ENCODE results near the gene PIGW. TPM values are rescaled to one million over a fixed set of nuclear protein-coding genes. Genes with fewer than 3 reads are reported as not detected.
A peak's percentile ranks its signal among the peaks of the same experiment; 100 is the strongest.

Gene PIGW, protein sequence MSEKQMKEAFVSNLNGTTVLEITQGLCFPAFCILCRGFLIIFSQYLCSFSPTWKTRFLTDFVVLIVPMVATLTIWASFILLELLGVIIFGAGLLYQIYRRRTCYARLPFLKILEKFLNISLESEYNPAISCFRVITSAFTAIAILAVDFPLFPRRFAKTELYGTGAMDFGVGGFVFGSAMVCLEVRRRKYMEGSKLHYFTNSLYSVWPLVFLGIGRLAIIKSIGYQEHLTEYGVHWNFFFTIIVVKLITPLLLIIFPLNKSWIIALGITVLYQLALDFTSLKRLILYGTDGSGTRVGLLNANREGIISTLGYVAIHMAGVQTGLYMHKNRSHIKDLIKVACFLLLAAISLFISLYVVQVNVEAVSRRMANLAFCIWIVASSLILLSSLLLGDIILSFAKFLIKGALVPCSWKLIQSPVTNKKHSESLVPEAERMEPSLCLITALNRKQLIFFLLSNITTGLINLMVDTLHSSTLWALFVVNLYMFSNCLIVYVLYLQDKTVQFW
- 7.1 TPM for polyA plus RNA-seq (2012; ENCODE audit: low read depth, missing spikeins)

DNA sequence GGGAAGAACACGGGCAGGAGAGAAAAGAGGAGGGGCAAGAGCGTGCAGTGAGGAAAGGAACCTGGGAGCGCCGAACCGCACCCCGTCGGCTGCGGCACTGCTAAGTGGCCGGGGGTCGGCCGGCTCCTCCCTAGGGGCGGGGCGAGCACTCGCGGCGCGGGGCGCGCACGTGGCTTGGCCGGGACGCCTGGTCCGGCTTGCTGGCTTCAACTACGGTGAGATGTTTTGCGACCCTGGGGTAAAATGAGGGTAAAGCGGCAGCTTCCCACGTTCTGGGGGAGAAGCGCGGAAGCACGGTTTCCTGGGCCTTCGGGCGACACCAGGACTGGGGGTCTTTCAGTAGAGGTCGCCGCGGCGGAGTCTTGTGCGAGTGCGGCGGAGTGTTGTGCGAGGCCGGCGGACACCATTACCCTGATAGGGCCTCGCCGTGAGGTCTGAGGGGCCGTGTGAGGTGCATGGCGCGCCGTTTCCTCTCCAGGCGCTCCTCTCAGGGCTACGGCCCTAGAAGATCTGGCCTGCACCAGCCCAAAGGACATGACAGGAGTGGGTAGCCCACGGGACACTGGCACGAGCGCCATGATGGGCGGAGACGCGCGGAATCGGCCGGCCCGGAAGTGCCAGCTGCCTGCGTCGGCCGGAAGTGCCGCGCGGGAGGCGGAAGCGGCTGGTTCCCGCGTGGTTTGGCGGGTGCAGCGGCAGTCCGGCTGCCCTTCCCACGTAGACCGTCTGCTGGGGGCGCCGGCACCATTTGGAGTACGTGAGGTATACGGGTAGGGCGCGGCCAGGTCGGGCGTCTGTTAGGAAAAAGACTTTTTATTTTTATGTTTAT is at the start of gene PIGW, which contains the start of gene MYO19:
Gene PIGW, plus strand, starts transcription at position 148 of the 829 bp plus-strand sequence. CDS start 2,115 bp downstream, outside the sequence.
Gene MYO19, minus strand, starts transcription at position 29 of the 829 bp plus-strand sequence. CDS start 2,330 bp downstream, outside the sequence.
- TF ChIP-seq POLR2A (IDR thresholded peaks at IDR 0.05; ENCODE audit: low read depth, low read length) (peak; percentile 92), POU2F2 (IDR thresholded peaks at IDR 0.05; ENCODE audit: low read depth, low read length) (peak; percentile 46; the same call in 1 of the 2 replicates), SPI1 (IDR thresholded peaks at IDR 0.05; ENCODE audit: low read depth, low read length) (peak; percentile 44; the same call in 1 of the 2 replicates), POLR2AphosphoS5 (IDR thresholded peaks at IDR 0.05; ENCODE audit: low read depth, low read length) (peak; percentile 97), TAF1 (IDR thresholded peaks at IDR 0.05; ENCODE audit: low read depth, low read length) (peak; percentile 97), PAX5 (IDR thresholded peaks at IDR 0.05; ENCODE audit: insufficient read depth, low read length, severe bottlenecking) (no peak)

GRCh38 chr17:36485027-36485426 is 49.8 kb upstream of the PIGW start:
- TF ChIP-seq POU2F2 (IDR thresholded peaks at IDR 0.05; ENCODE audit: low read depth, low read length) (no peak), POLR2A (IDR thresholded peaks at IDR 0.05; ENCODE audit: low read depth, low read length) (no peak), PAX5 (IDR thresholded peaks at IDR 0.05; ENCODE audit: insufficient read depth, low read length, severe bottlenecking) (no peak), POLR2AphosphoS5 (IDR thresholded peaks at IDR 0.05; ENCODE audit: low read depth, low read length) (no peak), SPI1 (IDR thresholded peaks at IDR 0.05; ENCODE audit: low read depth, low read length) (no peak), TAF1 (IDR thresholded peaks at IDR 0.05; ENCODE audit: low read depth, low read length) (no peak)
- no peak for FAIRE-seq

More for the DNA sequence above, at the start of gene PIGW, which contains the start of gene MYO19:
- DNase-seq (ENCODE audit: insufficient read length, low spot score), result peak; percentile 84
- no peak for FAIRE-seq

GRCh38 chr17:36485805-36486203 is 49.0 kb upstream of the PIGW start:
- TF ChIP-seq POLR2A (IDR thresholded peaks at IDR 0.05; ENCODE audit: low read depth, low read length) (no peak; the same call in 1 of the 2 replicates), POU2F2 (IDR thresholded peaks at IDR 0.05; ENCODE audit: low read depth, low read length) (no peak), SPI1 (IDR thresholded peaks at IDR 0.05; ENCODE audit: low read depth, low read length) (no peak), PAX5 (IDR thresholded peaks at IDR 0.05; ENCODE audit: insufficient read depth, low read length, severe bottlenecking) (no peak), POLR2AphosphoS5 (IDR thresholded peaks at IDR 0.05; ENCODE audit: low read depth, low read length) (no peak), TAF1 (IDR thresholded peaks at IDR 0.05; ENCODE audit: low read depth, low read length) (no peak)
- no peak for DNase-seq (ENCODE audit: insufficient read length, low spot score)
- FAIRE-seq, result no peak

More at GRCh38 chr17:36485027-36485426, 49.8 kb upstream of the PIGW start:
- no peak for DNase-seq (ENCODE audit: insufficient read length, low spot score)

- 0 out of 2 replicates have a peak, but pooled peaks have one; percentile 8 for TF ChIP-seq SPI1 (IDR thresholded peaks at IDR 0.05; ENCODE audit: low read depth, low read length)
- TF ChIP-seq TAF1 (IDR thresholded peaks at IDR 0.05; ENCODE audit: low read depth, low read length), result peak; percentile 74; the same call in 1 of the 2 replicates
- TF ChIP-seq POU2F2 (IDR thresholded peaks at IDR 0.05; ENCODE audit: low read depth, low read length), result peak; percentile 63; the same call in 1 of the 2 replicates
- TF ChIP-seq POLR2AphosphoS5 (IDR thresholded peaks at IDR 0.05; ENCODE audit: low read depth, low read length), result peak; percentile 92
- TF ChIP-seq POLR2A (IDR thresholded peaks at IDR 0.05; ENCODE audit: low read depth, low read length), result peak; percentile 64
- no peak for TF ChIP-seq PAX5 (IDR thresholded peaks at IDR 0.05; ENCODE audit: insufficient read depth, low read length, severe bottlenecking)
- DNase-seq (ENCODE audit: insufficient read length, low spot score) (peak; percentile 90), FAIRE-seq (no peak)
These were observed 48.3 kb upstream of the PIGW start, which contains the start of gene ZNHIT3 for GRCh38 chr17:36486204-36487194. Gene ZNHIT3, plus strand, starts transcription at chr17:36486681. Its CDS starts 19 bp downstream, at chr17:36486700.

- no peak for DNase-seq (ENCODE audit: insufficient read length, low spot score)
- FAIRE-seq, result no peak
- TF ChIP-seq POLR2A (IDR thresholded peaks at IDR 0.05; ENCODE audit: low read depth, low read length), result no peak
- TF ChIP-seq TAF1 (IDR thresholded peaks at IDR 0.05; ENCODE audit: low read depth, low read length), result no peak
- TF ChIP-seq POLR2AphosphoS5 (IDR thresholded peaks at IDR 0.05; ENCODE audit: low read depth, low read length), result no peak
- TF ChIP-seq PAX5 (IDR thresholded peaks at IDR 0.05; ENCODE audit: insufficient read depth, low read length, severe bottlenecking), result no peak
- TF ChIP-seq SPI1 (IDR thresholded peaks at IDR 0.05; ENCODE audit: low read depth, low read length), result no peak
These were observed 40.8 kb upstream of the PIGW start for GRCh38 chr17:36493956-36494355.

- FAIRE-seq, result no peak
These were observed 40.1 kb upstream of the PIGW start for GRCh38 chr17:36494674-36495073.

GRCh38 chr17:36495076-36495578 is 39.7 kb upstream of the PIGW start:
- TF ChIP-seq TAF1 (IDR thresholded peaks at IDR 0.05; ENCODE audit: low read depth, low read length), result no peak
- TF ChIP-seq POU2F2 (IDR thresholded peaks at IDR 0.05; ENCODE audit: low read depth, low read length), result no peak
- TF ChIP-seq PAX5 (IDR thresholded peaks at IDR 0.05; ENCODE audit: insufficient read depth, low read length, severe bottlenecking), result no peak
- TF ChIP-seq SPI1 (IDR thresholded peaks at IDR 0.05; ENCODE audit: low read depth, low read length), result no peak
- no peak for TF ChIP-seq POLR2A (IDR thresholded peaks at IDR 0.05; ENCODE audit: low read depth, low read length)
- no peak for TF ChIP-seq POLR2AphosphoS5 (IDR thresholded peaks at IDR 0.05; ENCODE audit: low read depth, low read length)
- no peak for FAIRE-seq
- no peak for DNase-seq (ENCODE audit: insufficient read length, low spot score)

More at GRCh38 chr17:36494674-36495073, 40.1 kb upstream of the PIGW start:
- TF ChIP-seq POU2F2 (IDR thresholded peaks at IDR 0.05; ENCODE audit: low read depth, low read length), result no peak
- no peak for TF ChIP-seq POLR2A (IDR thresholded peaks at IDR 0.05; ENCODE audit: low read depth, low read length)
- no peak for TF ChIP-seq POLR2AphosphoS5 (IDR thresholded peaks at IDR 0.05; ENCODE audit: low read depth, low read length)
- TF ChIP-seq TAF1 (IDR thresholded peaks at IDR 0.05; ENCODE audit: low read depth, low read length), result no peak
- no peak for TF ChIP-seq SPI1 (IDR thresholded peaks at IDR 0.05; ENCODE audit: low read depth, low read length)
- no peak for TF ChIP-seq PAX5 (IDR thresholded peaks at IDR 0.05; ENCODE audit: insufficient read depth, low read length, severe bottlenecking)
- no peak for DNase-seq (ENCODE audit: insufficient read length, low spot score)
